SK-N-DZ (cell line): ENCODE results near the gene ETNPPL. TPM values are rescaled to one million over a fixed set of nuclear protein-coding genes. Genes with fewer than 3 reads are reported as not detected.

Source experiments
- DNase-seq: peaks from one replicate; pipeline ENCODE4 v3.0.0-alpha.2; 2015; ENCODE audit warnings: low spot score
- polyA plus RNA-seq, 2 experiments: library from polyadenylated mRNA; depleted of rRNA; stranded (reverse); fragments of >200 nt; gene quantifications; 2 replicates each; pipeline ENCODE4 v1.2.3, GENCODE V29; 2014

The ETNPPL gene
- not detected in 2 replicates for polyA plus RNA-seq (2014; cell fraction: cytosol; rRNA removed)
- not detected in 2 replicates for polyA plus RNA-seq (2014; cell fraction: nucleus; rRNA removed)

GRCh38 chr4:108762559-108763225, at the start of gene ETNPPL:
Gene ETNPPL (minus strand): TSS chr4:108763053. CDS start chr4:108762898, 155 bp downstream.
- DNase-seq = no peak

DNA sequence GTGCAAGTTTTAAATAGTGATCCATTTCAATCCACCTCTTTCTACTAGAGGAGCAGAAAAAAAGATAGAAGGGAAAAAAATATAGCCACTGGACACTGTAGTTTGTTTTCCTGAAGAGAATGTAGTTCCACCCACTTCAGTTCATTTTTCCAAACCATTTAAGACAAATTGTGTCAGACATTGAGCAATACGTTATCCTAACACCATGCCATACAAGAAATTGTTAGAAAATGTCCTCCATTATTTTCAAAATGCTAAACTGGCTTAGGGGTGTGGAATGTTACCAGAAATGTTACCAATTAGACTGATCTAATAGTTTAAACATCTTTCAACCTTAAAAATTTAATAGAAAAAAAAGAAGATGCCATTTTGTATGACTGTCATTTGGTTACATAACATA, 48.6 kb upstream of the ETNPPL start:
- DNase-seq = no peak

GRCh38 chr4:108810087-108810486, 47.2 kb upstream of the ETNPPL start:
- no peak for DNase-seq

DNA sequence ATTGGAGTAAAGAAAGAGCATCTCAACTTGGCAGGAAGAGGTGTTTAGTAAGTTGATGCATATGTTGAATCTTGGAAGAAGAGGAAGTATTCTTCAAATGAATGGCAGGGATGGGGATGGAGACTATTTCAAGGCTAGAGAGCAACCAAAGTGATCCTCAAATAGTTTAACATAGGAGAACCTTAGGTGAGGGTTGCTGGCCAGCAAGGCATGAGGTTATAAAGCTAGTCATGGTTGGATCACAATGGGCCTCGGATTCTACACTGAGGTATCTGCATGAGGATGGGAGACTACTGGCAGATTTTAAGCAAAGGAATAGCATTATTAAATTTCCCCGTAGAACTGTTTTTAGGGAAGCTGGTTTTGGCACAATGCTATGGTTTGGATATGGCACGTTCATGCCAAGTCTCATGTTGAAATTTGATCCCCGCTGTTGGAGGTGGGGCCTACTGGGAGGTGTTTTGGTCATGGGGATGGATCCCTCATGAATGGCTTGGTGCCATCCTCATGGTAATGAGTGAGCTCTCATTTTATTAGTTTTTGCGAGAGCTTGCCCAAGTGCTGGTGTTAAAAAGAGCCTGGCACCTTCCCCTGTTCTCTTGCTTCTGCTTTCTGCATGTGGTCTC, 41.9 kb upstream of the ETNPPL start:
- no peak for DNase-seq

- no peak for DNase-seq
Measured at GRCh38 chr4:108799306-108799705, 36.5 kb upstream of the ETNPPL start.

GRCh38 chr4:108796173-108796572, 33.3 kb upstream of the ETNPPL start:
- no peak for DNase-seq

- DNase-seq = no peak
Measured at GRCh38 chr4:108795733-108796132, 32.9 kb upstream of the ETNPPL start.

DNA sequence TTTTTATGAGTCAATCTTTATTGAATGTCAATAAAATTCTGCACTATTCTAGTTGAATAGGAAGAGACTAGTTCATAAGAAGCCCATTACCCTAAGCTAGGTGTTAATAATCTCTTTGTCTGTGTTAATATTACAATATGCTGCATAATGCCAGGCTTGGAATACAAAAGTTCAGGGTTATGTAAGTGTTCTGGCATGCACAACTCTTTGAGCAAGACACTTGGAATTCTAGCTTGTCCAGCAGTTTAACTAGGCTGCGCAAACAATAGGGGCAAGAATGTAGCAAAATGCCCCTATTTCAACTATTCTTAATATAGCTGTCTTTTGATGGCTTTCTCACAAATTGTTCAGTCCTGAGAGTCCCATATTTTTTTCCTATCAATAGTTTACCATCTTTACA, 31.3 kb upstream of the ETNPPL start:
- DNase-seq = no peak

DNA sequence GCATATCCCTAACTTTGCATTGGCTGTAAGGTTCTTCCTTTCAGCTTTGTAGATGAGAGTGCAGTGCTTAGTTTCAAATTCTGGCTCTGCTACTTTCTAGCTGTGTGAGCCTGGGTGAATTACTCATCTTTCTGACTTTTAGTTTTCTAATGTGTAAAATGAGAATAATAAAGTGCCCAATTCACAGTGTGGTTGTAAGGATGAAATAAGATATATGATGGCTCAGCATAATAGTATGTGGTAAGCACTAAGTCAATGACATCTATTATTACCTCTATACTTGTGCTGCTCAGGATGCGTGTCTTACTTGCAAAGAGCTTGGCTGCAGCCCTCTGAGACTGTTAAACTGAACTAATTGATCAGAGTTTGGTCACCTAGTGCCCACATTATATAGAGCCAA, 30.6 kb upstream of the ETNPPL start:
- no peak for DNase-seq

DNA sequence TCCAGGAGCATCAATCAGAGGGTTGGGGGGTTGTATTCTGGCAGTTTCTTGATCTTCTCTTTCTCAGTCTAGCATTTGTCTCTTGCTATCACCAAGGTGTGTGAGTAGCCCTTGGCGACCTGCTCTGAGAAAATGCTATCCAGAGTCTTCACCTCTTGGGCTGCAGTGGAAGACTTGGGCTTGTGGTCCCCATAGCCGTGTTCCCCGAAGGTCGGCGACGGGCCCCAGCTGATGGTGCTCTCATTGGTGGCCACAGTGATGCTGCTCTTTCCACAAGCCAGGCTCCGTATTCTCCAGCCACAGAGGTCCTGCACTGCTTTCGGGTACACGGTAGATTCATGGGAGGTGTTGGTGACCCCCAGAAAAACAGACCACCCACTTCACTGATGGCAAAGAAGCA, 25.9 kb upstream of the ETNPPL start:
- DNase-seq = no peak

DNA sequence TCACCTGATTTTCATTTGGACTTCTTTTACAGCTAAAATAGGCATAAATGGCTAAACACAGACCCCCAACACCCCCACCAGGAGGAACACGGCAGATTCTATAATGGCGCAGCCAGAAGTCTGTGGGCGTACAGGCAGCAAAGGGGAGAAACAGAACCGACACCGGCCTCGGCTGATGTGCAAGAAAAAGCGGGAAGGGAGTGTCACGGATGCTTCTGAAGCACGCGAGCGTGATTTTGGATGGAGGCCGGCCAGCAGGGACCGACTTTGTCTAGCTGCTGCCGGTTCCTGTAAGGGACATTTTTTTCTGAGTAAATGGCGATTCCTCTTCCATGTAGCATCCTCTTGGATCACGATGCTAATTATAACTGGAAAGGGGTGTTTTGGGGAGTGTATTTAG, 24.9 kb upstream of the ETNPPL start:
- no peak for DNase-seq

DNA sequence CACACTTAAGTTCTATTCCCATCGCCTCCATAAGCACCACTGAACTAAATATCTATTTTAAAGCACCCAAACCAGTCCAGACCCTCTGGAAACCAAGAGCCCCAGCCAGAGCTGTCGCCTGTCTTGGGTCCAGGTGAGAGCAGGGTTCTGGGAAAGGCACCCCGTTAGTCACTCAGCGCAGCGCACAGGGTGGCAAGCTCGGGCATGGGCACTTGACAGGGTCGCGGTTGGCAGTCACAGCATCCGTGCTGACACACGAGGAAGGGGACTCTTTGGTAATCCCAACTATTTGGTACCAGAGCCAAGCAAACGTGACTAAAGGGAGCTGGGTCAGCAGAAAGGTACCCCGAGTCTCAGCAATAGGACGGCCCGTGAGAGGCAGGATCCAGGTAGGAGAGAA, 24.3 kb upstream of the ETNPPL start:
- DNase-seq = no peak

DNA sequence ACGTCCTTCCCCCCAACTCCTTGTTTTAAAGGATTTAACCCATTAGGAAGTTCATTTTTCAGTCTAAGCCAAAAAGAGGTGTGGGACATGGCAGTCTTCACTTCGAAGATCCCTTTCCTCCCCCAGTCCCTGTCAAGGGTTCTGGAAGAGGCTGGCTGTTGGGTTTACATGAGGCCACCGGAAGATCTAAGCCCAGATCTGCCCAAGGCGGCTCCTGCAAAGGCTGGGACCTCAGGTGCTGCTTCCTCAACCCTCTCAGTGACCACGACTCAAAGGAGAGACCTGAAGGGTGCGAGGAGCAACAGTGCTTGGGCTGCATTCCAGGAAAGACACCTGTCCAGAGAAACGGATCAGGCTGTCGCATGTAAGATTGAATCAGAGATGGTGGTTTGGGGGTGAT, 23.5 kb upstream of the ETNPPL start:
- DNase-seq = no peak

- no peak for DNase-seq
Measured at GRCh38 chr4:108783665-108784463, 21.0 kb upstream of the ETNPPL start.

DNA sequence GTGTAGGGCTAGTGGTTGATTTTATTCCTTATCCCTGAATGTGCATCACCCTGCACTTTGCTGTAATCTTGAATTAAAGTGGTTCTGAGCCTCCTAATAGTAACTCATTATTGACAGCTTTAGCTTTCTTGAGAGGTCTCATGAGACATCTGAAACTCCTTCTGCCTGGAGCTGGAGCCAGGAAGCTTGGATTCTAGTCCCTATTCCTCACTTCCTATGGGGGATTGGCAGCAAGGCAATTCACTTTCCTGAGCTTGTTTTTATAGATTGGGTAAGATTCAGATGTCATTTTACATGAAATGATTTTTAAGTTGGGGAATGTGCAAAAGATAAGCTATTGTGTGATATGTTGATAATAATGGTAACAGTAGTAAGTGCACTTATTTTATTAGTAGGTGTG, 17.1 kb upstream of the ETNPPL start:
- DNase-seq = no peak

DNA sequence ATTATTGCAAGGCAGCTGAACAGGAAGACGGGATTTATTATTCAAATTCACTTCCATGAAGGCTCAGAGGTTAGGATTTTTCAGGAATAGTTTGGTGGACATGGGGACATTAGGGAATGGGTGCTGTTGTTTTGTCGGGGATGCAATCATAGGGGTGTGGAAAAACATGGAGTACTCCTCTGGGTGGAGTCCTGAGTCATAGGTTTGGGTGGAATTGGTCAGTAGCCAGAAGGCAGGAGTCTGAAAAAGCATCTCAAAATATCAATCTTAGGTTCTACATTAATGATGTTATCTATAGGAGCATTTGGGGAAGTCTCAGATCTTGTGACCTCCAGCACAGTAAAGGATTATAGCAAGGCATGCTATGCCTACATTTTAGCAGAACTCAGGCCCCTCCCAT, 14.5 kb upstream of the ETNPPL start:
- no peak for DNase-seq

DNA sequence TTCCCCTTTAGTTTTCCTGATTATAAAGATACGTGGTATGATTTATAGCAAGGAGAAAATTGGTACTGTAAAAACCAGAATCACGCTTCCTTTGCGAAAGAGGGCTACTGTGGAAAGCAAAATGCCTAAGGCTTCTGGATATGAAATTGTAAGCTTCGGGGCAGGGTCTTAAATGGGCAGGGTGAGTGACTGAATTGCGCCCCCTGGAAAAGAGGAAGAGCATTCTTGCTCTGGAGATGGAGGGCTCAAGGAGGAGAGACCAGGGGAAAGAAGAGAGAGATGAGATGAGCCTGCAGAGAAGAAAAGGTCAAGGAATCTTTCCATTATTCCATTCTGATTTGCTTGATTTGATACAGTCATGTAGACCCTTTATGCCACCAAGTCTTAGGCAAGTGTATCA, 13.1 kb upstream of the ETNPPL start:
- no peak for DNase-seq

- no peak for DNase-seq
Measured at GRCh38 chr4:108774809-108775530, 12.1 kb upstream of the ETNPPL start.

- no peak for DNase-seq
Measured at GRCh38 chr4:108772402-108772801, 9.5 kb upstream of the ETNPPL start.

GRCh38 chr4:108766058-108766457, 3.2 kb upstream of the ETNPPL start:
- no peak for DNase-seq

- DNase-seq = no peak
Measured at GRCh38 chr4:108763986-108764385, 1.1 kb upstream of the ETNPPL start.

DNA sequence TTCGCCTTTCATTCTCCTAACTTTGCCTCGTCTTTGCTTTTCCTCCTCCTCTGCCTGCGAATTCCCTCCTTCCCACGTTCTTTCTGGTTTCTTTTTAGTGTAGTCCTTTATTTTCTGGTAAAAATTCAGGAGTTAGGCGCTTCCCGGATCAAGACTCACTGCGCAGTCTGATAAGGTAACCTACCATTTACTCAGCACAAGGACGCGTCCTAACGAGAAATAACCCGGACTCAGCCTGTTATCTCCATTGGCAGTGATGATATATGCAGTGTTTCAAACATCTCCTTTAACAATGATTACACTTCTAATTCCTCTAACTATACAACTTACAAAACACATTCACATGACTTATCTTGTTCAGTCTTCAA, 357 bp upstream of the ETNPPL start:
- DNase-seq = no peak
